ENCODE data around the gene TMPRSS13.

The TMPRSS13 gene

GRCh38 chr11:117877120-117877784 lies 52.0 kb downstream of the TMPRSS13 start:
- TF ChIP-seq CTCF (IDR thresholded peaks at IDR 0.05; ENCODE audit: low read depth, low read length, missing control alignments) = no peak
- no peak overlapping the region for H3K4me3 ChIP-seq (replicated peaks; ENCODE audit: low read depth, low read length)
- no peak for DNase-seq (ENCODE audit: extremely low read depth, low read depth)

- no peak for TF ChIP-seq CTCF (IDR thresholded peaks at IDR 0.05; ENCODE audit: low read depth, low read length, missing control alignments)
- no peak within 1 kb of the TSS for H3K4me3 ChIP-seq (replicated peaks; ENCODE audit: low read depth, low read length)
- DNase-seq (ENCODE audit: extremely low read depth, low read depth) = no peak
Measured at GRCh38 chr11:117876341-117877119, 52.7 kb downstream of the TMPRSS13 start, which contains the start of gene FXYD6. FXYD6 (minus strand) TSS chr11:117876658; CDS start chr11:117842776, 33,882 bp downstream.

- no peak for TF ChIP-seq CTCF (IDR thresholded peaks at IDR 0.05; ENCODE audit: low read depth, low read length, missing control alignments)
- H3K4me3 ChIP-seq (replicated peaks; ENCODE audit: low read depth, low read length) = no peak overlapping the region
- DNase-seq (ENCODE audit: extremely low read depth, low read depth) = no peak
Measured at GRCh38 chr11:117876059-117876340, 53.2 kb downstream of the TMPRSS13 start.

- TF ChIP-seq CTCF (IDR thresholded peaks at IDR 0.05; ENCODE audit: low read depth, low read length, missing control alignments) = no peak
- H3K4me3 ChIP-seq (replicated peaks; ENCODE audit: low read depth, low read length) = no peak overlapping the region
- no peak for DNase-seq (ENCODE audit: extremely low read depth, low read depth)
Measured at GRCh38 chr11:117875382-117876058, 53.7 kb downstream of the TMPRSS13 start.

GRCh38 chr11:117874910-117875381 lies 54.3 kb downstream of the TMPRSS13 start:
- H3K4me3 ChIP-seq (replicated peaks; ENCODE audit: low read depth, low read length) = no peak overlapping the region
- no peak for DNase-seq (ENCODE audit: extremely low read depth, low read depth)
- no peak for TF ChIP-seq CTCF (IDR thresholded peaks at IDR 0.05; ENCODE audit: low read depth, low read length, missing control alignments)

- no peak overlapping the region for H3K4me3 ChIP-seq (replicated peaks; ENCODE audit: low read depth, low read length)
- no peak for TF ChIP-seq CTCF (IDR thresholded peaks at IDR 0.05; ENCODE audit: low read depth, low read length, missing control alignments)
- DNase-seq (ENCODE audit: extremely low read depth, low read depth) = no peak
Measured at GRCh38 chr11:117874253-117874909, 54.8 kb downstream of the TMPRSS13 start.
